Gastrocnemius medialis (tissue), 4 donors: Measurements from ENCODE around the gene SHH.

ENCODE experiments used
- POLR2A ChIP-seq, 2 donors: fragments of 450-650 bp; IDR thresholded peaks; one replicate each; pipeline ENCODE4 v1.6.1; 2017; ENCODE audit warnings: antibody characterized with exemption in 2 of 2, mild to moderate bottlenecking in 2 of 2, moderate library complexity in 2 of 2
- TF ChIP-seq, protein P1 (sequence below), 5 experiments: fragments of 450-650 bp in 3 of 5; fragments of 200-600 bp in 2 of 5; sonication (generic) in 2 of 5; IDR thresholded peaks in 4 of 5; conservative IDR thresholded peaks in 1 of 5; 1 replicate in 4 of 5; 2 replicates in 1 of 5; pipeline ENCODE4 v1.5.1; 2016 to 2019; ENCODE audit warnings: antibody characterized with exemption in 5 of 5, mild to moderate bottlenecking in 3 of 5, moderate library complexity in 3 of 5

GRCh38 chr7:155762655-155763054 is 49.6 kb downstream of the SHH start:
- TF ChIP-seq, protein P1, sequence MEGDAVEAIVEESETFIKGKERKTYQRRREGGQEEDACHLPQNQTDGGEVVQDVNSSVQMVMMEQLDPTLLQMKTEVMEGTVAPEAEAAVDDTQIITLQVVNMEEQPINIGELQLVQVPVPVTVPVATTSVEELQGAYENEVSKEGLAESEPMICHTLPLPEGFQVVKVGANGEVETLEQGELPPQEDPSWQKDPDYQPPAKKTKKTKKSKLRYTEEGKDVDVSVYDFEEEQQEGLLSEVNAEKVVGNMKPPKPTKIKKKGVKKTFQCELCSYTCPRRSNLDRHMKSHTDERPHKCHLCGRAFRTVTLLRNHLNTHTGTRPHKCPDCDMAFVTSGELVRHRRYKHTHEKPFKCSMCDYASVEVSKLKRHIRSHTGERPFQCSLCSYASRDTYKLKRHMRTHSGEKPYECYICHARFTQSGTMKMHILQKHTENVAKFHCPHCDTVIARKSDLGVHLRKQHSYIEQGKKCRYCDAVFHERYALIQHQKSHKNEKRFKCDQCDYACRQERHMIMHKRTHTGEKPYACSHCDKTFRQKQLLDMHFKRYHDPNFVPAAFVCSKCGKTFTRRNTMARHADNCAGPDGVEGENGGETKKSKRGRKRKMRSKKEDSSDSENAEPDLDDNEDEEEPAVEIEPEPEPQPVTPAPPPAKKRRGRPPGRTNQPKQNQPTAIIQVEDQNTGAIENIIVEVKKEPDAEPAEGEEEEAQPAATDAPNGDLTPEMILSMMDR (IDR thresholded peaks at IDR 0.05 in 4 of 5, conservative IDR thresholded peaks at IDR 0.05 in 1 of 5): no peak
- no peak for TF ChIP-seq POLR2A (IDR thresholded peaks at IDR 0.05)
